Brain microvascular endothelial cell (primary cell): ENCODE results near the gene LCP1.

Experiments used
- DNase-seq: peaks from one replicate; pipeline ENCODE4 v3.0.0-alpha.2; 2020
- H3K27ac ChIP-seq: fragments of 250-450 bp; sonication (Bioruptor Pico); 2 replicates; pipeline ENCODE4 v1.5.1; 2020; ENCODE audit warnings: mild to moderate bottlenecking, moderate library complexity
- H3K27me3 ChIP-seq: fragments of 250-450 bp; sonication (Bioruptor Pico); replicated peaks from 2 replicates; pipeline ENCODE4 v1.5.1; 2020; ENCODE audit warnings: mild to moderate bottlenecking
- H3K36me3 ChIP-seq: fragments of 250-450 bp; sonication (Bioruptor Pico); replicated peaks from 2 replicates; pipeline ENCODE4 v1.5.1; 2020; ENCODE audit warnings: mild to moderate bottlenecking
- H3K4me3 ChIP-seq: 2 replicates; pipeline ENCODE4 v1.5.1; 2011; ENCODE audit warnings: low read depth, mild to moderate bottlenecking, control low read depth, low read length, moderate library complexity
- in situ Hi-C: cut with HindIII; loops from 2 replicates; pipeline ENCODE4 v1.10.0; 2017; ENCODE audit warnings: low sequenced_read_pairs, low pct_ligation_motif_present
- TF ChIP-seq, protein P1 (sequence below): IDR thresholded peaks from 2 replicates; pipeline ENCODE4 v1.5.1; 2011; ENCODE audit warnings: low read depth, mild to moderate bottlenecking, moderate library complexity, low read length, control low read depth, inconsistent platforms; ENCODE audit errors: missing control alignments

Gene LCP1

DNA sequence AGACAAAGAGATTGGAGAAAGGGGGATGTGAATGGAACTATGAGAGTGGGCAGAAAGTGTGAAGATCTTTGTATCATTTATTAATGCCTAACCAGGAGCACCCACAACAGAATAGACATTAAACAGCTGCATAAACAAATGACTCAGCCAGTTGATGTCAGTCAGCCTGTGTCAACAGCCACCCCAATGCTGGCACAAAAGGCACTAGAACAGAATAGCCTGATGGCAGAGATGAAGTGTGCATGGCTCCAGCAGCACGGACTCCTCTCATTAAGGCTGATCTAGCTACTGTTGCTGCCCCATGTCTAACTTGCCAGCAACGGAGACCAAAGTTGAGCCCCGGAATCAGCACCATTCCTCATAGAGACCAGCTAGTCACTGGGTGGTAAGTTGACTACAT lies 85.0 kb downstream of the LCP1 start:
- H3K27ac ChIP-seq, result no peak overlapping the region
- no peak overlapping the region for H3K4me3 ChIP-seq
- no peaks in the 10 kb centered on the region for H3K36me3 ChIP-seq
- in situ Hi-C loops, result no loop called here
- DNase-seq, result no peak
- TF ChIP-seq, protein P1, sequence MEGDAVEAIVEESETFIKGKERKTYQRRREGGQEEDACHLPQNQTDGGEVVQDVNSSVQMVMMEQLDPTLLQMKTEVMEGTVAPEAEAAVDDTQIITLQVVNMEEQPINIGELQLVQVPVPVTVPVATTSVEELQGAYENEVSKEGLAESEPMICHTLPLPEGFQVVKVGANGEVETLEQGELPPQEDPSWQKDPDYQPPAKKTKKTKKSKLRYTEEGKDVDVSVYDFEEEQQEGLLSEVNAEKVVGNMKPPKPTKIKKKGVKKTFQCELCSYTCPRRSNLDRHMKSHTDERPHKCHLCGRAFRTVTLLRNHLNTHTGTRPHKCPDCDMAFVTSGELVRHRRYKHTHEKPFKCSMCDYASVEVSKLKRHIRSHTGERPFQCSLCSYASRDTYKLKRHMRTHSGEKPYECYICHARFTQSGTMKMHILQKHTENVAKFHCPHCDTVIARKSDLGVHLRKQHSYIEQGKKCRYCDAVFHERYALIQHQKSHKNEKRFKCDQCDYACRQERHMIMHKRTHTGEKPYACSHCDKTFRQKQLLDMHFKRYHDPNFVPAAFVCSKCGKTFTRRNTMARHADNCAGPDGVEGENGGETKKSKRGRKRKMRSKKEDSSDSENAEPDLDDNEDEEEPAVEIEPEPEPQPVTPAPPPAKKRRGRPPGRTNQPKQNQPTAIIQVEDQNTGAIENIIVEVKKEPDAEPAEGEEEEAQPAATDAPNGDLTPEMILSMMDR, result no peak
- no peaks in the 10 kb centered on the region for H3K27me3 ChIP-seq

DNA sequence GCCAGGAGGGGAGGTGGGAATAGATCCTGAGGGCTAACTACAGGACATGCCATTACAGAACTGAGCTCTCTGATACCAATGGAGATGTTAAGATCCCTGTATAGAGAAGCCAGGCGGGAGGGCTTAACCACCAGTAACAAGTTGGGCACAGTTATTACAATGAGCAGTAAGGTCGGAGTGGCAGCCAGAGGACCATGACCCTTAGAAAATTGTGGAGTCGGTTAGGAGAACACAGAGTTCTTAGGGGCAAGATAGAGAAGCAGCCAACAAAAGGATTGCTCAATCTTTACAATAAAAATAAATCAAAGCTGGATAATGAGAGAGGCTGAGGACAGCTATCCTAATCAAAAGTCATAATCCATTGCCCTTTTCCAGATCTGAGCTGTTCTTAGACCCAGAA lies 87.5 kb downstream of the LCP1 start:
- in situ Hi-C loops, result no loop called here

DNA sequence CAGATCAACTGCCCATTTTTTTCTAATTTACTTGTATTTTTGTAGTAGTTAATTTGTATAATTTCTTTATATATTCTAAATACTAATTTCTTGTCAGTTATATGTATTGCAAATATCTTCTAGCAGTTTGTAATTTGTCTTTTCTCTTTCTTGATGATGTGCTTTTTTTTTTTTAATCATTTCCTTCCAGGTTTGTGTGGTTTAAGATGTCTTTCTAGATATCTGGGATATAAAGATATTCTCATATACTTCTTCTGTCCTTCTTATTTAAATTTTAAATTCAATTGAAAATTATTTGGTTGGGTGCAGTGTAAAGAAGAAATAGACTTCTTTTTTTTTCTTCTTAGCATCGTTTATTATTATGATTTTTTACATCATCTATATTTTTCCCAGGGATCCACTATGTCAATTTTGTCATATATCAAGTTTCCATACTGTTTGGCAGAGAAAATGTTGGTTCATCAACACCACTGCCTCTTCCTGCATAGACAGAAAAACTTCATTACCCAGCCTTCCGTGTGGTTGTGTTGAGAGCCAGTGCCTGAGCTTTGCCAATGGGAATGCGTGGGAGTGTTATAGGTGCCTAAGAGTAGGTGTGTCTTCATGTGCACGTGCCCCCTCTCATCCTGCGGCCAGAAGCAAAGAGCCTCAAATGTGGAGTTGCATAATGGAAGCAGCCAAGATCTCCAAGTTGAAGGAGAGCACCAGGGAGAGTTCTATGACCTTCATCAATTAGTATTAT lies 93.0 kb downstream of the LCP1 start:
- Histone ChIP-seq H3K27me3 (no peaks in the 10 kb centered on the region), H3K27ac (no peak overlapping the region), H3K36me3 (no peaks in the 10 kb centered on the region), H3K4me3 (no peak overlapping the region)
- no peak for DNase-seq
- TF ChIP-seq, protein P1, result no peak
- in situ Hi-C loops, result no loop called here

More for the DNA sequence above, 87.5 kb downstream of the LCP1 start:
- Histone ChIP-seq H3K27ac (no peak overlapping the region), H3K27me3 (no peaks in the 10 kb centered on the region), H3K4me3 (no peak overlapping the region), H3K36me3 (no peaks in the 10 kb centered on the region)
- no peak for DNase-seq
- TF ChIP-seq, protein P1, result no peak

DNA sequence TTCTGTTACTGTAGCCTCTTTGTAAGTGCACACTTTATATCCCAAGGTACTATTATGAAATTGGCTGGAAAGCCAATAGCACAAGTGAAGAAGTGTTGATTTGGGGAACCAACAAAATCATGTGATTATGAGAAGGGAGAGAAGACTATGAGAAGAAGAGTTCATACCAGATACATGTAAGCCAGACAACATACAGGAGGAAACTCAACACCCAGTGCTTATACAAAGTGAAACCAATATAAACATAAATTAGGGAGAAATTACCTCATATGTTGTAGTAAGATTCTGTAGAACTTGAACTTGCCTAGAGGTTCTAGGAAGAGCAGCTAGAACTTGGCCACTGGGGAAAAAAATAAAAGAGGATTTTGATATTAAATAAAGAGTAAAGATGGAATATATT lies 94.5 kb downstream of the LCP1 start:
- TF ChIP-seq, protein P1, result no peak
- H3K27ac ChIP-seq, result no peak overlapping the region
- in situ Hi-C loops, result no loop called here
- H3K4me3 ChIP-seq, result no peak overlapping the region
- DNase-seq, result no peak
- no peaks in the 10 kb centered on the region for H3K27me3 ChIP-seq
- H3K36me3 ChIP-seq, result no peaks in the 10 kb centered on the region

DNA sequence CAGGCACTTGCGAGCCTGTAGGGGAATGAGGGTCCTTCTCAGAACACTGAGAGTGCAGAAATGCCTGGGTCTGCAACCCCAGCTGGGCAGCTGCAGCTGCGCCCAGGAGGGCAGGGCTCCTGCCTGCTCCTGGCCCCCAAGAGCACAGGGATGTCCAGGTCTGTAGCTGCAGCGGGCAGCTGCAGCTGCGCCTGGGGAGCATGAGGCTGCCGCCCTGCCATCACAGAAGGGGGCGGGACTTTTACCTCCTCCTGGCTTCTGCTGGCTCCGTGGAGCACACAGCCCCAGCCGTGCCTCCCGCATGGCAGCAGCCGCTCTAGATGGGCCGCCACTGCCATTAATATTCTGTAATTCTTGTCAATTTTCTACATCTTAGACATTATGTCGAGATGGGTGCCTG lies 95.0 kb downstream of the LCP1 start:
- Histone ChIP-seq H3K4me3 (no peak overlapping the region), H3K36me3 (no peaks in the 10 kb centered on the region), H3K27me3 (no peaks in the 10 kb centered on the region), H3K27ac (no peak overlapping the region)
- TF ChIP-seq, protein P1, result no peak
- in situ Hi-C loops, result no loop called here
- no peak for DNase-seq

DNA sequence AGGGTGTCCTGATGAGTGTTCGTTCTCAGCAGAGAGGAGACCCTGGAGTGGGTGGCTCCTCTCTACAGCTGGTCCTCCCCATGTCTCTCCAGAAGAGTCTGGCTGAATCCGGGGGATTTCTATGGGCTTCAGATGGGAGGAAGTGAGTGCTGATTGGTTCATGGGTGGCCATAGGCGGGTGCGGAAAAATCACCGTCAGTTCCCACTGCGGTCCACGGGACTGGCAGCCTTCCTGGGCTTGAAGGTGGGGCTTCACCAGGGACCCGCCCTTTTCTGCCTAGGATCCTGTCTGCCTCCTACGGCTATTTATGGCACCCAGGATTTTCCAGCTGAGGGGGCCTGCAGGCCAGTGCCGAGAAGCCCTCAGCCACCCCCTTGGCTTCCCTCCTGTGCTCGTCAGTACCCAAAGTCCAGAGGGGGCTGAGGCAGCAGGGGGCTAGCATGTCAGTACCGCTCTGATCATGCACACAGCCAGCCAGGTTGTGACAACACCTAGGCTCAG lies 95.5 kb downstream of the LCP1 start:
- no peak for DNase-seq
- no peaks in the 10 kb centered on the region for H3K27me3 ChIP-seq
- no peaks in the 10 kb centered on the region for H3K36me3 ChIP-seq
- TF ChIP-seq, protein P1, result no peak
- H3K4me3 ChIP-seq, result no peak overlapping the region
- in situ Hi-C loops, result no loop called here
- no peak overlapping the region for H3K27ac ChIP-seq
